Transverse colon (tissue), 4 donors: ENCODE measurements around the gene SUSD6. TPM values are rescaled to one million over a fixed set of nuclear protein-coding genes. Genes with fewer than 3 reads are reported as not detected.

Source experiments
- DNase-seq: peaks from one replicate; pipeline ENCODE4 v3.0.0-alpha.2; 2019
- H3K27ac ChIP-seq, 4 donors: fragments of 200-600 bp; sonication (generic); 2 replicates each; pipeline ENCODE4 v1.5.1; 2016 to 2018; ENCODE audit warnings: inconsistent platforms in 4 of 4
- H3K27me3 ChIP-seq: fragments of 200-600 bp; sonication (generic); 2 replicates; pipeline ENCODE4 v1.5.1; 2017; ENCODE audit warnings: inconsistent platforms
- H3K36me3 ChIP-seq, 4 donors: fragments of 200-600 bp; sonication (generic); 2 replicates each; pipeline ENCODE4 v1.5.1; 2017 to 2019; ENCODE audit warnings: inconsistent platforms in 4 of 4
- H3K4me1 ChIP-seq, 4 donors: fragments of 200-600 bp; sonication (generic); 2 replicates each; pipeline ENCODE4 v1.5.1; 2017 to 2020; ENCODE audit warnings: inconsistent platforms in 4 of 4
- H3K4me3 ChIP-seq, 4 donors: fragments of 200-600 bp; sonication (generic); 1 replicate in 1 of 4; 2 replicates in 3 of 4; pipeline versions ENCODE4 v1.5.1 to v1.6.1; 2017 to 2019; ENCODE audit warnings: inconsistent platforms in 4 of 4
- H3K9me3 ChIP-seq, 2 donors: fragments of 200-600 bp; sonication (generic); 2 replicates each; pipeline ENCODE4 v1.5.1; 2017 to 2019; ENCODE audit warnings: inconsistent platforms in 2 of 2
- EP300 ChIP-seq: sonication (generic); formaldehyde crosslinking; IDR thresholded peaks from one replicate; pipeline ENCODE4 v1.6.1; 2017; ENCODE audit warnings: antibody characterized with exemption, low read depth
- POLR2A ChIP-seq: fragments of 450-650 bp; IDR thresholded peaks from one replicate; pipeline ENCODE4 v1.6.1; 2016; ENCODE audit warnings: antibody characterized with exemption, mild to moderate bottlenecking, moderate library complexity
- POLR2AphosphoS5 ChIP-seq, 3 donors: sonication (generic); formaldehyde crosslinking; IDR thresholded peaks; one replicate each; pipeline ENCODE4 v1.6.1; 2016; ENCODE audit warnings: antibody characterized with exemption in 3 of 3
- WGBS, 2 donors: methylation state at CpG; one replicate each; pipeline ENCODE4 v1.1.5; 2018; ENCODE audit warnings: low coverage in 1 of 2; 5-methylcytosine and 5-hydroxymethylcytosine counted together
- in situ Hi-C, 4 donors: fragments of 200-750 bp; cut with MboI; loops; one replicate each; pipeline versions ENCODE4 v1.15.0 to v1.15.1; 2017; ENCODE audit warnings: low sequenced_read_pairs in 3 of 4, low pct_ligation_motif_present in 1 of 4, low pct_unique_long_range_greater_than_20kb in 1 of 4
- intact Hi-C: fragments of 100-400 bp; cut with DNase I; formaldehyde crosslinking; loops from one replicate; pipeline ENCODE4 v1.15.1; 2023; ENCODE audit warnings: low total_unique reads
- total RNA-seq, 4 donors: library from RNA; depleted of rRNA; stranded (reverse); fragments of >200 nt; gene quantifications; one replicate each; pipeline ENCODE4 v1.1.0, GENCODE V29; 2016
- TF ChIP-seq, protein P1 (sequence below), 5 experiments: fragments of 200-600 bp in 3 of 5; fragments of 450-650 bp in 2 of 5; sonication (generic) in 3 of 5; IDR thresholded peaks; 1 replicate in 2 of 5; 2 replicates in 3 of 5; pipeline ENCODE4 v1.5.1; 2016 to 2017; ENCODE audit warnings: antibody characterized with exemption in 5 of 5, inconsistent platforms in 3 of 5, mild to moderate bottlenecking in 2 of 5, moderate library complexity in 1 of 5

Gene SUSD6
- total RNA-seq, 4 donors from 2014 or later, result 29.1 to 159 (median 95.0) TPM

DNA sequence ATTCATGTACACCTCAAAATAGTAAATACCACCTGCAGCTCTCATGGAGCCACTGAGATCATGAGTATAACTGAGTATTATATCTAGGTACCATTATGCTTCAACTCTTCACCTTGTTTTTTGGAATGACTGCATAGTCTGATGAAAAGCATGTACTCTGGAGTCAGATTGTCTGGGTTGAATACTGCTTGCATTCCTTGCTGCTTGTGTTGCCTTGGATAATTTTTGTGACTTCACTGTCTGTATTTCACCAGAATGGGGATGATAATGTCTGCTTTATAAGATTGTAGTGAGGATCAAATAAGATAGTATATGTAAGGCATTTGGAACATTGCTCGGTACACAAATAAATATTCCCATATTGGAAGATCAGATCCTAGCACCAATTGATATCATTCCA lies 54.2 kb downstream of the SUSD6 start:
- Histone ChIP-seq H3K27me3 (no peaks in the 10 kb centered on the region), H3K4me3 (no peak overlapping the region), H3K4me1 (peaks cover 41 to 91% (median 58%) of the 10 kb centered on the region in 4 donors), H3K27ac (peak overlapping the region; percentile 51 to 68 (median 52)), H3K9me3 (no peaks in the 10 kb centered on the region), H3K36me3 (no peaks in the 10 kb centered on the region)
- in situ Hi-C loops, result no loop called here
- intact Hi-C loops, result no loop called here
- WGBS, 2 donors, result 86 to 89% methylated on average over 1 of the region's 1 CpG
- TF ChIP-seq, protein P1, sequence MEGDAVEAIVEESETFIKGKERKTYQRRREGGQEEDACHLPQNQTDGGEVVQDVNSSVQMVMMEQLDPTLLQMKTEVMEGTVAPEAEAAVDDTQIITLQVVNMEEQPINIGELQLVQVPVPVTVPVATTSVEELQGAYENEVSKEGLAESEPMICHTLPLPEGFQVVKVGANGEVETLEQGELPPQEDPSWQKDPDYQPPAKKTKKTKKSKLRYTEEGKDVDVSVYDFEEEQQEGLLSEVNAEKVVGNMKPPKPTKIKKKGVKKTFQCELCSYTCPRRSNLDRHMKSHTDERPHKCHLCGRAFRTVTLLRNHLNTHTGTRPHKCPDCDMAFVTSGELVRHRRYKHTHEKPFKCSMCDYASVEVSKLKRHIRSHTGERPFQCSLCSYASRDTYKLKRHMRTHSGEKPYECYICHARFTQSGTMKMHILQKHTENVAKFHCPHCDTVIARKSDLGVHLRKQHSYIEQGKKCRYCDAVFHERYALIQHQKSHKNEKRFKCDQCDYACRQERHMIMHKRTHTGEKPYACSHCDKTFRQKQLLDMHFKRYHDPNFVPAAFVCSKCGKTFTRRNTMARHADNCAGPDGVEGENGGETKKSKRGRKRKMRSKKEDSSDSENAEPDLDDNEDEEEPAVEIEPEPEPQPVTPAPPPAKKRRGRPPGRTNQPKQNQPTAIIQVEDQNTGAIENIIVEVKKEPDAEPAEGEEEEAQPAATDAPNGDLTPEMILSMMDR (IDR thresholded peaks at IDR 0.05), result no peak
- TF ChIP-seq POLR2A, result no peak
- TF ChIP-seq EP300, result no peak
- TF ChIP-seq POLR2AphosphoS5 (IDR thresholded peaks at IDR 0.05), result no peak
- DNase-seq, result no peak

DNA sequence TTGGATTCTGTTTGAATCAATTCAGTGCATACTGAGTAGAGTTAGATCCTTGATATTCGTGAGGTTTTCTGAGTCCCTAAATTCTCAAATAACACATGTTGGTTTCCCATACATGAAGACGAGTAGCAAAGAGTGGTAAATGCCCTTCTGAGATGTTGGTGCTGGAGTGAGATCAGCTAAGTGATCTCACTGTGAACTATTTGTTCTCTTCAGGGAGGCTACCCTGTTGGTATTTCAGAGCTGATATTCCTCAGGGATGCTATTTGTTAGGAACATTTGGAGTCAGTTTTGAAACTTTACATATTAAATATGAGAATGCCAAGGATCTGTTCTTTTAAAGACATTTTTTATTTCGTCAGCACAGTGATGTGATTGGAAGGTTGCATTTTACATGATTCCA lies 54.7 kb downstream of the SUSD6 start:
- intact Hi-C loops, result no loop called here
- in situ Hi-C loops, result no loop called here
- Histone ChIP-seq H3K9me3 (no peaks in the 10 kb centered on the region), H3K27ac (peak overlapping the region; percentile 51 to 68 (median 52)), H3K4me1 (peaks cover 38 to 92% (median 56%) of the 10 kb centered on the region in 4 donors), H3K27me3 (no peaks in the 10 kb centered on the region), H3K4me3 (no peak overlapping the region), H3K36me3 (no peaks in the 10 kb centered on the region)
- 80 to 86% methylated on average over 2 to 3 of the region's 3 CpGs for WGBS, 2 donors
- no peak for DNase-seq
- TF ChIP-seq EP300, result no peak
- TF ChIP-seq, protein P1 (IDR thresholded peaks at IDR 0.05), result no peak

DNA sequence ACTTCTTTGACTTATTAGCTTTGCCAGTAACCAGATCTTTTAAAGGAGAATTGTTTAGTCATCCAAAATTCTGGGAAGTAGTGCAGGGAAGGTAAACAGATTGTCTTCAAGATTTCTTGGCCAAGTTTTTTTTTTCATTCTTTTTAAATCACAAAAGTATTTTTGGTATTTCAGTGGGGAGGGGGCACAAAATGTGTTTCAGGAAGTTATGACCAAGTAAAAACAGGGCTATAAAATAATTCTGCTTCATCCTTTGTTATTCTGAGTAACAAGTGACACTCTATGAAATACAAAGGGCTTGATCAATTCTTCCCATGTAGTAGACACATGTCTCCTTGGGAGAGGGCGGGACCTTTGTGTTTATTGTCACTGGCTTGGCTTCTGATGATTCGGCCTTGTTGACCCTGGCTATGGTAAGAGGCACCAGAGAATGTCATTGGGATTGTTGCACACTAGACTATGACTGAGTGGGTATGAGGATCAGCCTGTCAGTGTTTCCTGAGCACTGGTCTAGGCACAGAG lies 55.4 kb downstream of the SUSD6 start:
- Histone ChIP-seq H3K9me3 (no peaks in the 10 kb centered on the region), H3K36me3 (no peaks in the 10 kb centered on the region), H3K4me3 (no peak overlapping the region), H3K27ac (peak overlapping the region; percentile 51 to 68 (median 52)), H3K4me1 (peaks cover 33 to 92% (median 54%) of the 10 kb centered on the region in 4 donors), H3K27me3 (no peaks in the 10 kb centered on the region)
- DNase-seq, result no peak
- 50 to 100% methylated on average over 1 to 2 of the region's 2 CpGs for WGBS, 2 donors
- in situ Hi-C loops, result no loop called here
- intact Hi-C loops, result no loop called here
- TF ChIP-seq EP300 (peak; percentile 72), POLR2AphosphoS5 (IDR thresholded peaks at IDR 0.05) (peak in 2 of 3 donors; percentile 4 to 17), POLR2A (no peak)
- TF ChIP-seq, protein P1 (IDR thresholded peaks at IDR 0.05), result no peak

DNA sequence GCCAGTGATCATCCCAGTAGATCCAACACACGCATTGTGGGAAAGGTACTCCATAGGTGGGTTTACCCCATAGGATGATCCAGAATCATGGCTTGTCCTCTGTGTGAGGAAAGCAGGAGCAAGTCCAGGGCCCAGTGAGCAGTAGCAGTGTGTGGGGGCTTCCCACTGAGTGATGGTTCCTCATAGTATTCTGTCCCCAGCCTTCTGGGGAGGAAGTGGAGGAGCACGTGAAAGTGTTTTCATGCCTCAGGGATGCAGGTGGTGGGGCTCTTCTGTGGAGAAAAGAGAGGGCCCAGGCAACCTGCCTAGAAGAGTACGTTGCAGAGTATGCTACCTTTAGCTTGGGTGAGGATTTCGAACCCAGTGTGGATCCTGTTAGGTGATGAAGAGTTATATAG lies 56.5 kb downstream of the SUSD6 start:
- TF ChIP-seq POLR2A (no peak), EP300 (no peak)
- TF ChIP-seq, protein P1 (IDR thresholded peaks at IDR 0.05), result no peak
- no peak overlapping the region for H3K4me3 ChIP-seq
- no peaks in the 10 kb centered on the region for H3K36me3 ChIP-seq
- no peak for DNase-seq
- H3K27me3 ChIP-seq, result no peaks in the 10 kb centered on the region
- intact Hi-C loops, result no loop called here
- H3K27ac ChIP-seq, result peak overlapping the region in 1 of 4 donors; percentile 6
- in situ Hi-C loops, result no loop called here
- H3K4me1 ChIP-seq, result peaks cover 39 to 91% (median 56%) of the 10 kb centered on the region in 4 donors
- no peaks in the 10 kb centered on the region for H3K9me3 ChIP-seq
- 50 to 56% methylated on average over 2 to 4 of the region's 4 CpGs for WGBS, 2 donors
